ENCODE results near the gene ANKRA2.

DNA sequence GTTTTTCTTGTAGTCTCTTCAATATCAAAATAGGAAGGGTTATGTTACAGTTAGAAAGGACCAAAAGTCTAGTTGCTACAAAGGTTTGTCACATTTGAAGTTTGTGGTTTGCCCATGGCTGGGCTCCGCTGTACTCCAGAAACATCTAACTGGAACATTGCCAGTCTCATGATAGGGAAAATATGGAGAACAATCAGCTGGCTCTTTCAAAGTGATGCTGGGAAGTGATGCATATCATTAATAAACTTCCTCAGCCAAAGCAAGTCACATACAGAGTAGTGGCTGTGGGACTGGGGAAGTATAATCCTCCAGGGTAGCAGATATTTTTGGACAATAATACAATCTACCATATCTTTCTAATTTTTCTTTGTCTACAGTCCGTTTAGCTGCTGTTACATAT, 58.4 kb downstream of the ANKRA2 start:
- no peak for TF ChIP-seq CTCF (IDR thresholded peaks at IDR 0.05; ENCODE audit: borderline replicate concordance, extremely low read depth, low read length, poor library complexity, severe bottlenecking)
- no peak for TF ChIP-seq EZH2 (IDR thresholded peaks at IDR 0.05; ENCODE audit: borderline replicate concordance, low read depth, low read length, severe bottlenecking)

Data from DND-41 (cell line).